ENCODE measurements around the gene ZNF710.

The ZNF710 gene

GRCh38 chr15:90083419-90083818, 82.3 kb downstream of the ZNF710 start:
- no peak for DNase-seq
- intact Hi-C loops (cut with DNase I), result no loop called here

GRCh38 chr15:90083954-90084607, 83.0 kb downstream of the ZNF710 start:
- DNase-seq, result no peak
- intact Hi-C loops (cut with DNase I), result no loop called here

GRCh38 chr15:90084876-90085423, 83.8 kb downstream of the ZNF710 start:
- intact Hi-C loops (cut with DNase I), result no loop called here

GRCh38 chr15:90085565-90085964, 84.4 kb downstream of the ZNF710 start:
- intact Hi-C loops (cut with DNase I), result no loop called here
- DNase-seq, result no peak

More at GRCh38 chr15:90084876-90085423, 83.8 kb downstream of the ZNF710 start:
- no peak for DNase-seq

GRCh38 chr15:90086868-90087268, 85.7 kb downstream of the ZNF710 start:
- DNase-seq, result peak in 14 of 42 donors; percentile 35 to 74 (median 51)
- intact Hi-C loops (cut with DNase I), result no loop called here

GRCh38 chr15:90087454-90088154, 86.5 kb downstream of the ZNF710 start:
- intact Hi-C loops (cut with DNase I), result no loop called here
- peak in 33 of 42 donors; percentile 33 to 84 (median 64) for DNase-seq

GRCh38 chr15:90090226-90090848, 89.2 kb downstream of the ZNF710 start:
- DNase-seq, result no peak
- intact Hi-C loops (cut with DNase I), result no loop called here

GRCh38 chr15:90091156-90091931, 90.2 kb downstream of the ZNF710 start:
- DNase-seq, result no peak
- intact Hi-C loops (cut with DNase I), result no loop called here

- no peak for DNase-seq
- intact Hi-C loops (cut with DNase I), result no loop called here
These were observed 94.4 kb downstream of the ZNF710 start for GRCh38 chr15:90095521-90095959.

- intact Hi-C loops (cut with DNase I), result no loop called here
- no peak for DNase-seq
These were observed 96.4 kb downstream of the ZNF710 start for GRCh38 chr15:90097475-90097874.

- peak in 1 of 42 donors; percentile 16 for DNase-seq
- intact Hi-C loops (cut with DNase I), result no loop called here
These were observed 98.1 kb downstream of the ZNF710 start for GRCh38 chr15:90099072-90099867.

GRCh38 chr15:90099868-90100831, 99.0 kb downstream of the ZNF710 start:
- intact Hi-C loops (cut with DNase I), result no loop called here
- peak in 38 of 42 donors; percentile 29 to 86 (median 64) for DNase-seq

- intact Hi-C loops (cut with DNase I), result no loop called here
- DNase-seq, result peak; percentile 35 to 85 (median 70)
These were observed 100.2 kb downstream of the ZNF710 start for GRCh38 chr15:90101130-90101968.

GRCh38 chr15:90101969-90102890, 101.1 kb downstream of the ZNF710 start, which contains the start of gene IDH2:
TSS of gene IDH2 (minus strand) at chr15:90102468. CDS start at chr15:90102390, 78 bp downstream.
- intact Hi-C loops (cut with DNase I), result no loop called here

GRCh38 chr15:90103701-90104329, 102.7 kb downstream of the ZNF710 start:
- intact Hi-C loops (cut with DNase I), result no loop called here
- no peak for DNase-seq

More at GRCh38 chr15:90101969-90102890, 101.1 kb downstream of the ZNF710 start, which contains the start of gene IDH2:
- peak; percentile 40 to 93 (median 84) for DNase-seq

All from head of caudate nucleus (tissue), 42 donors.